HEK293T (cell line): Measurements from ENCODE around the gene CCDC57.

Experiments
- ARNT ChIP-seq: fragments of 450-650 bp; IDR thresholded peaks from 2 replicates; pipeline ENCODE4 v1.6.1; 2017; ENCODE audit warnings: mild to moderate bottlenecking
- BHLHE40 ChIP-seq: fragments of 450-650 bp; IDR thresholded peaks from 2 replicates; pipeline ENCODE4 v1.6.1; 2016; ENCODE audit warnings: mild to moderate bottlenecking, moderate library complexity, borderline replicate concordance
- ELF4 ChIP-seq: fragments of 450-650 bp; IDR thresholded peaks from 2 replicates; pipeline ENCODE4 v1.6.1; 2017; ENCODE audit warnings: antibody characterized with exemption
- FOXA1 ChIP-seq: fragments of 450-650 bp; IDR thresholded peaks from 2 replicates; pipeline ENCODE4 v1.6.1; 2016; ENCODE audit warnings: mild to moderate bottlenecking
- HDGF ChIP-seq: fragments of 450-650 bp; IDR thresholded peaks from 2 replicates; pipeline ENCODE4 v1.6.1; 2017; ENCODE audit warnings: antibody characterized with exemption, borderline replicate concordance
- NFRKB ChIP-seq: fragments of 450-650 bp; IDR thresholded peaks from 2 replicates; pipeline ENCODE4 v1.6.1; 2016; ENCODE audit warnings: mild to moderate bottlenecking, moderate library complexity
- SP1 ChIP-seq: fragments of 450-650 bp; IDR thresholded peaks from 2 replicates; pipeline ENCODE4 v1.6.1; 2017
- TARDBP ChIP-seq: fragments of 450-650 bp; IDR thresholded peaks from 2 replicates; pipeline ENCODE4 v1.6.1; 2016
- ZNF384 ChIP-seq: fragments of 450-650 bp; IDR thresholded peaks from 2 replicates; pipeline ENCODE4 v1.6.1; 2016
- TF ChIP-seq, protein P1 (sequence below): fragments of 450-650 bp; IDR thresholded peaks from 2 replicates; pipeline ENCODE4 v1.6.1; 2016

DNA sequence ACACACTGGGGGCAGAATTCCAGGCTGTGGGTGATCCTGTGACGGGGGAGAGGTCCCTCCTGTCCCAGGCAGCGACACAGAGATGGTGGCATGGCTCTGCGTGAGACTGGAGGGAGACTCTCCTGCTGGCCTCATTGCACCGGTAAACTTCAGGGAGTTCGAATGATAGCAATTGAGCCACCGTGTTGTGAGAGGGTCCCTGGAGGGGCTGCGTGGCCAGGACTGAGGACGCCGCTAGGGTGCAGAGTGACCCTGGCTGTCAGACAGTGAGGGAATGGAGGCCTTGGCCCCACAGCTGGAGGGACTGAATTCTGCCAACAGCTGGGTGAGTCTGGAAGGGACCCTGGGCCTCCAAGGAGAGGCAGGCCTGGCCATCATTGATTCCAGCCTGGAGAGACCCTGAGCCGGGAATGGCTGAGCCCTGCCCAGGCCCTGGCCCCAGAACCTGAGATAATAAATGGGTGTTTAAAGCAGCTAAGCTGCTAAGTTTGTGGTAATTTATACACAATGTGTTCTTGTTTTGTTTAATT, 32.6 kb downstream of the CCDC57 start:
- TF ChIP-seq BHLHE40 (no peak), ZNF384 (no peak), FOXA1 (no peak), ARNT (no peak), SP1 (no peak), HDGF (no peak), NFRKB (no peak), TARDBP (no peak), ELF4 (no peak)
- TF ChIP-seq, protein P1, sequence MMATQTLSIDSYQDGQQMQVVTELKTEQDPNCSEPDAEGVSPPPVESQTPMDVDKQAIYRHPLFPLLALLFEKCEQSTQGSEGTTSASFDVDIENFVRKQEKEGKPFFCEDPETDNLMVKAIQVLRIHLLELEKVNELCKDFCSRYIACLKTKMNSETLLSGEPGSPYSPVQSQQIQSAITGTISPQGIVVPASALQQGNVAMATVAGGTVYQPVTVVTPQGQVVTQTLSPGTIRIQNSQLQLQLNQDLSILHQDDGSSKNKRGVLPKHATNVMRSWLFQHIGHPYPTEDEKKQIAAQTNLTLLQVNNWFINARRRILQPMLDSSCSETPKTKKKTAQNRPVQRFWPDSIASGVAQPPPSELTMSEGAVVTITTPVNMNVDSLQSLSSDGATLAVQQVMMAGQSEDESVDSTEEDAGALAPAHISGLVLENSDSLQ = no peak
